Measurements from ENCODE around the gene CACNG1. TPM values are rescaled to one million over a fixed set of nuclear protein-coding genes. Genes with fewer than 3 reads are reported as not detected.

The CACNG1 gene
- total RNA-seq, 1 experiment from 2014 or later = not detected

- DNase-seq = peak; percentile 43
Observed at GRCh38 chr17:67011527-67012175, 32.7 kb upstream of the CACNG1 start.

GRCh38 chr17:67013891-67014290 lies 30.5 kb upstream of the CACNG1 start:
- Histone ChIP-seq H4K20me1 (ENCODE audit: insufficient read depth, low read depth, low read length) (no peaks in the 10 kb centered on the region), H3K36me3 (ENCODE audit: insufficient read depth, low read length) (no peaks in the 10 kb centered on the region), H2AFZ (ENCODE audit: low read length) (no peak overlapping the region), H3K27me3 (ENCODE audit: low read length) (0 out of 2 replicates have a peak, but pooled peaks cover 3% of the 10 kb centered on the region), H3K27ac (ENCODE audit: low read length) (no peak overlapping the region), H3K9ac (ENCODE audit: low read length) (no peak overlapping the region), H3K9me2 (replicated peaks; ENCODE audit: insufficient read depth, low read length) (no peaks in the 10 kb centered on the region), H3K4me3 (ENCODE audit: low read length) (no peak overlapping the region), H3K79me2 (ENCODE audit: low read length) (no peaks in the 10 kb centered on the region), H3K4me1 (ENCODE audit: low read length) (no peaks in the 10 kb centered on the region), H3K9me3 (ENCODE audit: low read length) (no peaks in the 10 kb centered on the region), H3K4me2 (ENCODE audit: low read depth, low read length, poor library complexity, severe bottlenecking) (no peak overlapping the region)
- no peak for DNase-seq

More at GRCh38 chr17:67011527-67012175, 32.7 kb upstream of the CACNG1 start:
- no peaks in the 10 kb centered on the region for H3K9me2 ChIP-seq (replicated peaks; ENCODE audit: insufficient read depth, low read length)
- H3K4me1 ChIP-seq (ENCODE audit: low read length) = no peaks in the 10 kb centered on the region
- no peak overlapping the region for H2AFZ ChIP-seq (ENCODE audit: low read length)
- H3K27ac ChIP-seq (ENCODE audit: low read length) = no peak overlapping the region
- no peak overlapping the region for H3K4me2 ChIP-seq (ENCODE audit: low read depth, low read length, poor library complexity, severe bottlenecking)
- H3K79me2 ChIP-seq (ENCODE audit: low read length) = no peaks in the 10 kb centered on the region
- no peak overlapping the region for H3K9ac ChIP-seq (ENCODE audit: low read length)
- H3K4me3 ChIP-seq (ENCODE audit: low read length) = no peak overlapping the region
- no peaks in the 10 kb centered on the region for H3K9me3 ChIP-seq (ENCODE audit: low read length)
- H3K36me3 ChIP-seq (ENCODE audit: insufficient read depth, low read length) = no peaks in the 10 kb centered on the region
- H4K20me1 ChIP-seq (ENCODE audit: insufficient read depth, low read depth, low read length) = no peaks in the 10 kb centered on the region
- 0 out of 2 replicates have a peak, but pooled peaks cover 3% of the 10 kb centered on the region for H3K27me3 ChIP-seq (ENCODE audit: low read length)

- no peak overlapping the region for H2AFZ ChIP-seq (ENCODE audit: low read length)
- no peaks in the 10 kb centered on the region for H4K20me1 ChIP-seq (ENCODE audit: insufficient read depth, low read depth, low read length)
- no peak for DNase-seq
- no peak overlapping the region for H3K4me2 ChIP-seq (ENCODE audit: low read depth, low read length, poor library complexity, severe bottlenecking)
- no peaks in the 10 kb centered on the region for H3K4me1 ChIP-seq (ENCODE audit: low read length)
- H3K4me3 ChIP-seq (ENCODE audit: low read length) = no peak overlapping the region
- H3K9me2 ChIP-seq (replicated peaks; ENCODE audit: insufficient read depth, low read length) = no peaks in the 10 kb centered on the region
- H3K9me3 ChIP-seq (ENCODE audit: low read length) = no peaks in the 10 kb centered on the region
- H3K9ac ChIP-seq (ENCODE audit: low read length) = no peak overlapping the region
- H3K27ac ChIP-seq (ENCODE audit: low read length) = no peak overlapping the region
- H3K36me3 ChIP-seq (ENCODE audit: insufficient read depth, low read length) = no peaks in the 10 kb centered on the region
- H3K27me3 ChIP-seq (ENCODE audit: low read length) = 0 out of 2 replicates have a peak, but pooled peaks cover 3% of the 10 kb centered on the region
- no peaks in the 10 kb centered on the region for H3K79me2 ChIP-seq (ENCODE audit: low read length)
Observed at GRCh38 chr17:67015001-67015400, 29.4 kb upstream of the CACNG1 start.

GRCh38 chr17:67016039-67016762 lies 28.2 kb upstream of the CACNG1 start:
- Histone ChIP-seq H3K4me2 (ENCODE audit: low read depth, low read length, poor library complexity, severe bottlenecking) (no peak overlapping the region), H3K4me3 (ENCODE audit: low read length) (no peak overlapping the region), H3K9ac (ENCODE audit: low read length) (no peak overlapping the region), H3K9me3 (ENCODE audit: low read length) (no peaks in the 10 kb centered on the region), H2AFZ (ENCODE audit: low read length) (no peak overlapping the region), H3K79me2 (ENCODE audit: low read length) (no peaks in the 10 kb centered on the region), H3K27ac (ENCODE audit: low read length) (no peak overlapping the region), H3K36me3 (ENCODE audit: insufficient read depth, low read length) (no peaks in the 10 kb centered on the region), H4K20me1 (ENCODE audit: insufficient read depth, low read depth, low read length) (no peaks in the 10 kb centered on the region), H3K27me3 (ENCODE audit: low read length) (0 out of 2 replicates have a peak, but pooled peaks cover 3% of the 10 kb centered on the region), H3K4me1 (ENCODE audit: low read length) (no peaks in the 10 kb centered on the region), H3K9me2 (replicated peaks; ENCODE audit: insufficient read depth, low read length) (no peaks in the 10 kb centered on the region)
- DNase-seq = no peak

GRCh38 chr17:67017910-67018309 lies 26.4 kb upstream of the CACNG1 start:
- H3K79me2 ChIP-seq (ENCODE audit: low read length) = no peaks in the 10 kb centered on the region

GRCh38 chr17:67018471-67019434 lies 25.6 kb upstream of the CACNG1 start:
- no peak overlapping the region for H2AFZ ChIP-seq (ENCODE audit: low read length)
- H3K27ac ChIP-seq (ENCODE audit: low read length) = no peak overlapping the region
- no peaks in the 10 kb centered on the region for H3K9me3 ChIP-seq (ENCODE audit: low read length)
- H3K9me2 ChIP-seq (replicated peaks; ENCODE audit: insufficient read depth, low read length) = no peaks in the 10 kb centered on the region
- no peaks in the 10 kb centered on the region for H3K27me3 ChIP-seq (ENCODE audit: low read length)
- H3K36me3 ChIP-seq (ENCODE audit: insufficient read depth, low read length) = no peaks in the 10 kb centered on the region
- no peak for DNase-seq
- no peak overlapping the region for H3K9ac ChIP-seq (ENCODE audit: low read length)
- no peaks in the 10 kb centered on the region for H3K79me2 ChIP-seq (ENCODE audit: low read length)
- H3K4me3 ChIP-seq (ENCODE audit: low read length) = no peak overlapping the region
- no peak overlapping the region for H3K4me2 ChIP-seq (ENCODE audit: low read depth, low read length, poor library complexity, severe bottlenecking)
- H3K4me1 ChIP-seq (ENCODE audit: low read length) = no peaks in the 10 kb centered on the region
- no peaks in the 10 kb centered on the region for H4K20me1 ChIP-seq (ENCODE audit: insufficient read depth, low read depth, low read length)

More at GRCh38 chr17:67017910-67018309, 26.4 kb upstream of the CACNG1 start:
- DNase-seq = no peak
- H3K4me3 ChIP-seq (ENCODE audit: low read length) = no peak overlapping the region
- H3K27ac ChIP-seq (ENCODE audit: low read length) = no peak overlapping the region
- no peak overlapping the region for H3K4me2 ChIP-seq (ENCODE audit: low read depth, low read length, poor library complexity, severe bottlenecking)
- H4K20me1 ChIP-seq (ENCODE audit: insufficient read depth, low read depth, low read length) = no peaks in the 10 kb centered on the region
- H3K9me2 ChIP-seq (replicated peaks; ENCODE audit: insufficient read depth, low read length) = no peaks in the 10 kb centered on the region
- no peak overlapping the region for H2AFZ ChIP-seq (ENCODE audit: low read length)
- no peaks in the 10 kb centered on the region for H3K4me1 ChIP-seq (ENCODE audit: low read length)
- H3K36me3 ChIP-seq (ENCODE audit: insufficient read depth, low read length) = no peaks in the 10 kb centered on the region
- no peak overlapping the region for H3K9ac ChIP-seq (ENCODE audit: low read length)
- H3K27me3 ChIP-seq (ENCODE audit: low read length) = no peaks in the 10 kb centered on the region
- H3K9me3 ChIP-seq (ENCODE audit: low read length) = no peaks in the 10 kb centered on the region

- Histone ChIP-seq H4K20me1 (ENCODE audit: insufficient read depth, low read depth, low read length) (no peaks in the 10 kb centered on the region), H3K9ac (ENCODE audit: low read length) (no peak overlapping the region), H3K9me2 (replicated peaks; ENCODE audit: insufficient read depth, low read length) (no peaks in the 10 kb centered on the region), H3K4me1 (ENCODE audit: low read length) (no peaks in the 10 kb centered on the region), H3K4me3 (ENCODE audit: low read length) (no peak overlapping the region), H3K9me3 (ENCODE audit: low read length) (no peaks in the 10 kb centered on the region), H3K27ac (ENCODE audit: low read length) (no peak overlapping the region), H2AFZ (ENCODE audit: low read length) (no peak overlapping the region), H3K79me2 (ENCODE audit: low read length) (no peaks in the 10 kb centered on the region), H3K4me2 (ENCODE audit: low read depth, low read length, poor library complexity, severe bottlenecking) (no peak overlapping the region), H3K27me3 (ENCODE audit: low read length) (no peaks in the 10 kb centered on the region), H3K36me3 (ENCODE audit: insufficient read depth, low read length) (no peaks in the 10 kb centered on the region)
- no peak for DNase-seq
Observed at GRCh38 chr17:67019809-67020208, 24.5 kb upstream of the CACNG1 start.

Data from Karpas-422 (cell line).